ENCODE data around the gene NMRK2.
A peak's percentile ranks its signal among the peaks of the same experiment; 100 is the strongest.

NMRK2 gene

GRCh38 chr19:3982701-3983541, 50.1 kb downstream of the NMRK2 start:
- H3K4me3 ChIP-seq (ENCODE audit: low read length), result no peak overlapping the region
- DNase-seq (ENCODE audit: low read depth, low spot score), result no peak
- H3K27ac ChIP-seq (ENCODE audit: low read length), result no peak overlapping the region
- peaks cover 2% of the 10 kb centered on the region for H3K4me1 ChIP-seq (ENCODE audit: control insufficient read depth, insufficient read depth, low read length)
- peaks cover 59% of the 10 kb centered on the region for H3K36me3 ChIP-seq (ENCODE audit: control insufficient read depth, insufficient read depth, low read length)
- no peaks in the 10 kb centered on the region for H3K9me3 ChIP-seq (ENCODE audit: control insufficient read depth, insufficient read depth, low read length)
- no CpG with 5 or more reads among the region's 40 CpGs for WGBS (ENCODE audit: insufficient coverage, insufficient read length)
- H3K27me3 ChIP-seq (ENCODE audit: control insufficient read depth, insufficient read depth, low read length), result no peaks in the 10 kb centered on the region

GRCh38 chr19:3983542-3983914, 50.7 kb downstream of the NMRK2 start:
- H3K27me3 ChIP-seq (ENCODE audit: control insufficient read depth, insufficient read depth, low read length), result no peaks in the 10 kb centered on the region
- peaks cover 2% of the 10 kb centered on the region for H3K4me1 ChIP-seq (ENCODE audit: control insufficient read depth, insufficient read depth, low read length)
- no peak overlapping the region; the same call in 1 of the 2 replicates for H3K4me3 ChIP-seq (ENCODE audit: low read length)
- no peaks in the 10 kb centered on the region for H3K9me3 ChIP-seq (ENCODE audit: control insufficient read depth, insufficient read depth, low read length)
- H3K27ac ChIP-seq (ENCODE audit: low read length), result no peak overlapping the region
- WGBS (ENCODE audit: insufficient coverage, insufficient read length), result no CpG with 5 or more reads among the region's 7 CpGs
- peaks cover 55% of the 10 kb centered on the region for H3K36me3 ChIP-seq (ENCODE audit: control insufficient read depth, insufficient read depth, low read length)
- no peak for DNase-seq (ENCODE audit: low read depth, low spot score)

GRCh38 chr19:3983936-3984583, 51.2 kb downstream of the NMRK2 start:
- WGBS (ENCODE audit: insufficient coverage, insufficient read length), result no CpG with 5 or more reads among the region's 30 CpGs
- Histone ChIP-seq H3K4me1 (ENCODE audit: control insufficient read depth, insufficient read depth, low read length) (peaks cover 2% of the 10 kb centered on the region), H3K36me3 (ENCODE audit: control insufficient read depth, insufficient read depth, low read length) (peaks cover 52% of the 10 kb centered on the region), H3K4me3 (ENCODE audit: low read length) (peak overlapping the region; percentile 100; the same call in 1 of the 2 replicates), H3K9me3 (ENCODE audit: control insufficient read depth, insufficient read depth, low read length) (no peaks in the 10 kb centered on the region), H3K27ac (ENCODE audit: low read length) (no peak overlapping the region), H3K27me3 (ENCODE audit: control insufficient read depth, insufficient read depth, low read length) (no peaks in the 10 kb centered on the region)
- no peak for DNase-seq (ENCODE audit: low read depth, low spot score)

- no peaks in the 10 kb centered on the region for H3K27me3 ChIP-seq (ENCODE audit: control insufficient read depth, insufficient read depth, low read length)
- no CpG with 5 or more reads among the region's 10 CpGs for WGBS (ENCODE audit: insufficient coverage, insufficient read length)
- H3K4me1 ChIP-seq (ENCODE audit: control insufficient read depth, insufficient read depth, low read length), result peaks cover 2% of the 10 kb centered on the region
- no peak for DNase-seq (ENCODE audit: low read depth, low spot score)
- H3K9me3 ChIP-seq (ENCODE audit: control insufficient read depth, insufficient read depth, low read length), result no peaks in the 10 kb centered on the region
- no peak overlapping the region for H3K27ac ChIP-seq (ENCODE audit: low read length)
- peak overlapping the region; percentile 100 for H3K4me3 ChIP-seq (ENCODE audit: low read length)
- peaks cover 47% of the 10 kb centered on the region for H3K36me3 ChIP-seq (ENCODE audit: control insufficient read depth, insufficient read depth, low read length)
Observed at GRCh38 chr19:3984584-3984907, 51.7 kb downstream of the NMRK2 start.

GRCh38 chr19:3984908-3985642, 52.2 kb downstream of the NMRK2 start, which contains the start of gene EEF2:
Gene EEF2 (minus strand): TSS chr19:3985463. CDS start chr19:3985380, 83 bp downstream.
- no peaks in the 10 kb centered on the region for H3K27me3 ChIP-seq (ENCODE audit: control insufficient read depth, insufficient read depth, low read length)
- WGBS (ENCODE audit: insufficient coverage, insufficient read length), result no CpG with 5 or more reads among the region's 80 CpGs
- peaks cover 2% of the 10 kb centered on the region for H3K4me1 ChIP-seq (ENCODE audit: control insufficient read depth, insufficient read depth, low read length)
- no peaks in the 10 kb centered on the region for H3K9me3 ChIP-seq (ENCODE audit: control insufficient read depth, insufficient read depth, low read length)
- peak within 1 kb of the TSS; percentile 100 for H3K4me3 ChIP-seq (ENCODE audit: low read length)
- H3K27ac ChIP-seq (ENCODE audit: low read length), result no peak within 1 kb of the TSS
- H3K36me3 ChIP-seq (ENCODE audit: control insufficient read depth, insufficient read depth, low read length), result peaks cover 42% of the 10 kb centered on the region
- DNase-seq (ENCODE audit: low read depth, low spot score), result peak; percentile 68

- Histone ChIP-seq H3K36me3 (ENCODE audit: control insufficient read depth, insufficient read depth, low read length) (peaks cover 35% of the 10 kb centered on the region), H3K4me1 (ENCODE audit: control insufficient read depth, insufficient read depth, low read length) (peaks cover 2% of the 10 kb centered on the region), H3K27ac (ENCODE audit: low read length) (no peak overlapping the region), H3K27me3 (ENCODE audit: control insufficient read depth, insufficient read depth, low read length) (no peaks in the 10 kb centered on the region), H3K4me3 (ENCODE audit: low read length) (peak overlapping the region; percentile 100; the same call in 1 of the 2 replicates), H3K9me3 (ENCODE audit: control insufficient read depth, insufficient read depth, low read length) (no peaks in the 10 kb centered on the region)
- no CpG with 5 or more reads among the region's 19 CpGs for WGBS (ENCODE audit: insufficient coverage, insufficient read length)
- no peak for DNase-seq (ENCODE audit: low read depth, low spot score)
Observed at GRCh38 chr19:3985643-3986259, 52.9 kb downstream of the NMRK2 start.

- no peaks in the 10 kb centered on the region for H3K27me3 ChIP-seq (ENCODE audit: control insufficient read depth, insufficient read depth, low read length)
- H3K27ac ChIP-seq (ENCODE audit: low read length), result no peak overlapping the region
- H3K4me1 ChIP-seq (ENCODE audit: control insufficient read depth, insufficient read depth, low read length), result peaks cover 2% of the 10 kb centered on the region
- no CpG with 5 or more reads among the region's 21 CpGs for WGBS (ENCODE audit: insufficient coverage, insufficient read length)
- no peak overlapping the region; the same call in 1 of the 2 replicates for H3K4me3 ChIP-seq (ENCODE audit: low read length)
- H3K36me3 ChIP-seq (ENCODE audit: control insufficient read depth, insufficient read depth, low read length), result peaks cover 28% of the 10 kb centered on the region
- H3K9me3 ChIP-seq (ENCODE audit: control insufficient read depth, insufficient read depth, low read length), result no peaks in the 10 kb centered on the region
- no peak for DNase-seq (ENCODE audit: low read depth, low spot score)
Observed at GRCh38 chr19:3986260-3987041, 53.6 kb downstream of the NMRK2 start.

- peaks cover 2% of the 10 kb centered on the region for H3K4me1 ChIP-seq (ENCODE audit: control insufficient read depth, insufficient read depth, low read length)
- no peak overlapping the region for H3K4me3 ChIP-seq (ENCODE audit: low read length)
- H3K27ac ChIP-seq (ENCODE audit: low read length), result no peak overlapping the region
- H3K27me3 ChIP-seq (ENCODE audit: control insufficient read depth, insufficient read depth, low read length), result no peaks in the 10 kb centered on the region
- no CpG with 5 or more reads among the region's 30 CpGs for WGBS (ENCODE audit: insufficient coverage, insufficient read length)
- no peaks in the 10 kb centered on the region for H3K9me3 ChIP-seq (ENCODE audit: control insufficient read depth, insufficient read depth, low read length)
- DNase-seq (ENCODE audit: low read depth, low spot score), result peak; percentile 66
- peaks cover 15% of the 10 kb centered on the region for H3K36me3 ChIP-seq (ENCODE audit: control insufficient read depth, insufficient read depth, low read length)
Observed at GRCh38 chr19:3987619-3988371, 54.9 kb downstream of the NMRK2 start.

GRCh38 chr19:3990815-3991117, 57.9 kb downstream of the NMRK2 start:
- DNase-seq (ENCODE audit: low read depth, low spot score), result no peak
- no peaks in the 10 kb centered on the region for H3K27me3 ChIP-seq (ENCODE audit: control insufficient read depth, insufficient read depth, low read length)
- no CpG with 5 or more reads among the region's 3 CpGs for WGBS (ENCODE audit: insufficient coverage, insufficient read length)
- no peak overlapping the region for H3K27ac ChIP-seq (ENCODE audit: low read length)
- H3K4me3 ChIP-seq (ENCODE audit: low read length), result no peak overlapping the region
- no peaks in the 10 kb centered on the region; the same call in 1 of the 2 replicates for H3K4me1 ChIP-seq (ENCODE audit: control insufficient read depth, insufficient read depth, low read length)
- H3K9me3 ChIP-seq (ENCODE audit: control insufficient read depth, insufficient read depth, low read length), result no peaks in the 10 kb centered on the region
- no peaks in the 10 kb centered on the region for H3K36me3 ChIP-seq (ENCODE audit: control insufficient read depth, insufficient read depth, low read length)
